Uterus (tissue), 2 donors: Measurements from ENCODE around the gene MUCL1.

Experiments used
- CTCF ChIP-seq, 4 experiments: fragments of 200-600 bp in 2 of 4; fragments of 450-650 bp in 2 of 4; sonication (generic) in 2 of 4; IDR thresholded peaks; one replicate each; pipeline ENCODE4 v1.5.1; 2016 to 2019; ENCODE audit warnings: antibody characterized with exemption in 4 of 4, mild to moderate bottlenecking in 2 of 4, moderate library complexity in 1 of 4
- POLR2A ChIP-seq, 2 donors: fragments of 450-650 bp; IDR thresholded peaks; one replicate each; pipeline ENCODE4 v1.6.1; 2016; ENCODE audit warnings: antibody characterized with exemption in 2 of 2, mild to moderate bottlenecking in 1 of 2, moderate library complexity in 1 of 2

GRCh38 chr12:54863948-54864618 is 9.8 kb downstream of the MUCL1 start:
- no peak for TF ChIP-seq CTCF (IDR thresholded peaks at IDR 0.05)
- no peak for TF ChIP-seq POLR2A (IDR thresholded peaks at IDR 0.05)
